HG03108 (cell line): ENCODE results near the gene MAGEB17.
A peak's percentile ranks its signal among the peaks of the same experiment; 100 is the strongest.
"Not testable (repeated sequence)": the region's sequence is repeated elsewhere in the genome, so short reads cannot be mapped to it uniquely, and the experiment has no call there.

Experiments used
- ATAC-seq: cut with Tn5 transposase; IDR thresholded peaks from one replicate; pipeline ENCODE4 v1.9.1; 2021; ENCODE audit warnings: moderate library complexity; ENCODE audit not compliant: unreplicated experiment

MAGEB17 gene, protein sequence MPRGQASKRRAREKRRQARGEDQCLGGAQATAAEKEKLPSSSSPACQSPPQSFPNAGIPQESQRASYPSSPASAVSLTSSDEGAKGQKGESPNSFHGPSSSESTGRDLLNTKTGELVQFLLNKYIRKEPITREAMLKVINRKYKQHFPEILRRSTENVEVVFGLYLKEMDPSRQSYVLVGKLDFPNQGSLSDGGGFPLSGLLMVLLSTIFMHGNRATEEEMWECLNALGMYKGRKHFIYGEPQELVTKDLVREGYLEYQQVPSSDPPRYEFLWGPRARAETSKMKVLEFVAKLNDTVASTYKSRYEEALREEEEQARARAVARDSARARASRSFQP

DNA sequence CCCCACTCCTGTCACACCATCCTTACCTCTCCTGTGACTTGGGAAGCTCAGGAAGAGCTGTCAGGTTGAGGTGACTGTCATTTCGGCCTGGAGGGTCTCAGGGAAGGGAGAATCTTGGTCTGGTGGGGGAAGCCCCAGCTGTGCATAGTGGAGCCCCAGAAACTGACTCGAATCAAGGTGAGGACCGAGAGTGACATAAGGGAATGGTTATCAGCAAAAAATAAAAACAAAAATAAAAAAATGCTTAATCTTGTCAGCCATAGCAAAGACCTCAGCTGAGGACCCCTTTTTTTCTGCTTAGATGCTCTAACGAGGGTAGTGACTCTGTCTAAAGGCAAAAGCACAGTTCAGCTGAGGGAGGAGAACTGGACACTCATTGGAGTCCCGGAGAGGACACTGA, at the start of gene MAGEB17:
Gene MAGEB17, plus strand, starts transcription at position 301 of the 400 bp plus-strand sequence. CDS start 2,902 bp downstream, outside the sequence.
- no peak for ATAC-seq

DNA sequence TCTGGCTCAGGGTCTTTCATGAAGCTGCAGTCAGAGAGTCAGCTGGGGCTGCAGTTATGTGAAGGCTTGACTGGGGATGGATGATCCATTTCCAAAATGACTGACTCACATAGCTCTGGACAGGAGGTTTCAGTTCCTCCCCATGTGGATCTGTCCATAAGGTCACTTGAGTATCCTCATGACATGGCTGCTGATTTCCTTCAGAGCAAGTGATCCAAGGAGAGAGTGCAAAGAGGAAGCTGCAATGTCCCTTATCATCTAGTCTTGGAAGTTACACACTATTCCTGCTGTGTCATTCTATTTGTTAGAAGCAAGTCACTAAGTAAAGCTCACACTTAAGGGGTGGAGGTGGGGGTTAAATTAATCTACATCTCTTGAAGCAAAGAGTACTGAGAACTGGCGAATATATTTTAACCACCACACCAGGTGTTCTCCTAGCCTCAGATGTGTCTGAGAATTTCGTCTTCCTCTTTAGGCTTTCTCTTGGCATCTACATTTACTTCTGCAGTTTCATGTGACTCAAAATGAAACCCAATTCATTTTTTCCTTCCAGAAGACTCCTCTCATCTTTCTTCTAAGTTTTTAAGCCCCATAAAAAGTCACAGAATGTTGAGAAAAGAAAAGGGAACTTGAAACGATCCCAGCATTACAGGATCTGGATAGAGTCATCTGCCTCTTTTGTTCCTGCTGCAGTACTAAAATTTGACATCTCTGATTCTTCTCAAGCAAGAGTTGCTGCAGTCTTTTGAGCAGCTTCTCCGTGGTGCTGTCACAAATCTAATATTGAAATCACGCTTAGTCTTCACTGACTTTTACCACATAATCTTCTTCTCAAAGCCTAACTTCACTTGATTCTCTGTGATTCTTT, 47.7 kb upstream of the MAGEB17 start:
- ATAC-seq: peak; percentile 86

DNA sequence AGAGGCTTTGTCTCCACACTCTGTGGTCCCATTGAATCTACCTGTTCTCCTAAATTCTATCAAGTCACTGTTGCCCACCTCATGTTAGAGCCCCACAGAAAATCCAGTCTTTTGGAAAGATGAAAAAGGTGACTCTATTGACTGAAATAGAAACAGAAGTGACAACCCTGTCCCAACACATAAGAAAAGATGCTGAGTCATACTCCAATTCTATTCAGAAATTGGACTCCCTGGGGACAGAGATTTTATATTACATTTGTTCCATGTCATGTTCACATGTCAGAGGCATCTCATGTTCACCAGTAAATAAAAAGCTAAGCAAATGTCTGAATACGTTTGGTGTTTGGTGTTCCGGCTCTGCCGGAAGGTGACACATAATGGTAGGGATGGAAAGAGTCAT, 46.9 kb upstream of the MAGEB17 start:
- no peak for ATAC-seq

DNA sequence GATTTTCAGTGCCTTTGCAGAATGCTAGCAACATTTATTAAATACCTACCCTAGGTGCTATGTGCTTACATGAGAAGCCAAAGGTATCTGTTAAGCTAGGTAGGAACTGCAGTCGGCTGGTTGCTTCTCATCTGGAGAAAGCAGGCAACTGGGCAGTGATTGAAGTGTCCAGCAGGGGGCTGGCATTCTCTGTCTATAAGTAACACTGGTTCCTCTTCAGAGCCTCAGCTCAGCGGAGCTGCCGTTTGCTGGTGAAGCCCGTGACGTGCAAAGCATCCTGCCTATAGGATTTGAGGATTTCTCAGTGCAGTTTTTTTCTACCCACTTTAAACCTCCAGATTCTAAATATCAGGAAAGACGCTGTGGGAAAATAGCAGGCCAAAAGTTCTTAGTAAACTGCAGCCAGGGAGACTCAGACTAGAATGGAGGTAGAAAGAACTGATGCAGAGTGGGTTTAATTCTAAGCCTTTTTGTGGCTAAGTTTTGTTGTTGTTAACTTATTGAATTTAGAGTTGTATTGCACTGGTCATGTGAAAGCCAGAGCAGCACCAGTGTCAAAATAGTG, 44.0 kb upstream of the MAGEB17 start, which contains the start of gene GRPR:
Gene GRPR, plus strand, starts transcription at position 344 of the 565 bp plus-strand sequence. CDS start 389 bp downstream, outside the sequence.
- ATAC-seq: peak; percentile 54

DNA sequence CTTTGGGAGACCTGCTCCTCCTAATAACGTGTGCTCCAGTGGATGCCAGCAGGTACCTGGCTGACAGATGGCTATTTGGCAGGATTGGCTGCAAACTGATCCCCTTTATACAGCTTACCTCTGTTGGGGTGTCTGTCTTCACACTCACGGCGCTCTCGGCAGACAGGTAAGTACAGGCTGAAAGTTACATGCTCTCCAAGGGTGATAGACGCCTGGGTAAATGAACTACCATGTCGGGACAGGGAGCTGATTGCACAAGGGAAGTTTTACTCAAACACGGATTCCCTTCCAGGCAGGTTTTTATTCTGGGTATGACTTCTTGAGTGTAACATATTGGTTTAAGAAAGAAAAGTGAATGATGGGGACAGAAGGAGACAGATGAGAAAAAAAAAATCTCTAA, 43.1 kb upstream of the MAGEB17 start:
- no peak for ATAC-seq

DNA sequence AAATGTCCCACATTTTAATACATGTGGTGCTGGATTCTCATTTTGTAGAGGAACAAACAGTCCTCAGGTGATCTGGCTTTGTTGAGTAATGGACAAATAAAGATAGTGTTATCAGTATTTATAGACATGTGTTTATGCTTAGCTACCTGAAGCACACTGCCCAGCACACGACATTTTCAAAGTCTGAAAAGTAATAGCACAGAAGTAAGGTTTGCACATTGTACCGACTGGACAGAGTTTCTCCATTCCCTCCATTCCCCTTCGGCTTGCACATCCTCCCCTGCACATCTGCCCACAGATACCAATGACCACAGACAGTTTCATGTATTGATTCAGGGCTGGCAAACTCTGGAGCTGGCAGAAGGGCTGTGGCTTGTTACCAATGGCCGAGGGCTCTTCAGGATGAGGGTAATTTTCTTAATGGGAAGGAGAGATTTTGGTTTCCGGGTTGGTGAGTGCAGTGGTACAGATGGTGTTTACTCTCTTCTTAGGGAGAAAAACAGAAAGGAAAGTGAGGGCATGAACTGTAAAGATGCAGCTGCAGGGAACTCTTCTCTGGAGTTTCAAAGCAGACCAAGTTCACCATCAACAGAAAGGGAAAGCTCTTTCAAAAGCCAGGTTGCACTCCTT, 41.6 kb upstream of the MAGEB17 start:
- no peak for ATAC-seq

DNA sequence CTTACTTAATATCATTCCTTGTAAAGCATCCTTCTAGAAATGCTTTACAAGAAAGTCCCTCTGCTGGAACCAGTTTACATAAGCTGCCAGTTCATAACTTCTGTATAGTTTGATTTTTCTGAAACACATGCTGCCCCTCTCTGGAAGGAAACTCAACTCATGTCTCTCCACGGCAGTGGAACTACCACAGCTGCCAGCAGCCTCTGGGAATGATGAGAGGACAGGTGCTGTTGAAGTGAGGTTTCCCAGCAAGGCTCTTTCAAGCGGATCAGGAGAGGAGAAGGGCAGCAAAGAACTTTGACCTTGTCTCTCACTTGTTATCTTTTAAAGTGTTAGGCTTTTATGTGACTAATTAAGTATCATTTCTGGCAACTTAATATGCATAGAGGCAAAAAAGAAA, 36.6 kb upstream of the MAGEB17 start:
- ATAC-seq: no peak

DNA sequence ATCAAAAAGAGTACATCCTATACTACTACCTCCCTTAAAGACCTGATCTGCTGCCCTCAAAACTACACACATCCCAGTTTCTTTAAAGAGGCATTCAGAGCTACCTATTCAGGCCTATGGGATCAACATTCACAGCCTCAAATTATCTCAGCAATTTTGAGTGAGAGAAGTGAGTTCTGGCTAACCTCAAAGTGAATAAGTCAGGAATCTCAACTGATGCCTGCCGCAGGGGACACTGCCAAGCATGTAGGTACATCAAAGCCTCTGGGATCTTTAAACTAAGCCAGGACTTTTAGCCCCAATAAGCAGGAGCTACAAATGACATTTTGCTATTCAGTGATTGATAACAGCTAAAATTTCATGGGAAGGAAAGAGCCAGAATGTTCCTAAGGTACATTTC, 32.3 kb upstream of the MAGEB17 start:
- ATAC-seq: no peak

DNA sequence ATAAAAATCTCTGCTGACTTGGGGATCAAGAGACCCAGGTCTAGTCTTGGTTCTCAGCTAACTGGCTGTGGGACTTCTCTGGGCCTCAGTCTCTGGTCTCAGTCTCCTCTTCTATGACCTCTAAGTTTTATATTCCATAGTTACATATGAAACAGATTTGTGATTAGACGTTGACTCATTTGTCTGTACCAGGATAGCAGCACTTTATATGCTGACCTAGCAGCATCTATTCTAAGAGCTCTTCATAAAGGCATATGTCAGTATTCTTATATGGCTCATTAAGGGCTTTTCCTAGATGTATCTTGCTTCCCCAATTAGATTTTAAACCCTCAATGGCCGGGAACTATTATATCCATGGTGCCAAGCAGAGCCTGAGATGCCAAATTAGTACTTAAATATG, 31.2 kb upstream of the MAGEB17 start:
- ATAC-seq: no peak

DNA sequence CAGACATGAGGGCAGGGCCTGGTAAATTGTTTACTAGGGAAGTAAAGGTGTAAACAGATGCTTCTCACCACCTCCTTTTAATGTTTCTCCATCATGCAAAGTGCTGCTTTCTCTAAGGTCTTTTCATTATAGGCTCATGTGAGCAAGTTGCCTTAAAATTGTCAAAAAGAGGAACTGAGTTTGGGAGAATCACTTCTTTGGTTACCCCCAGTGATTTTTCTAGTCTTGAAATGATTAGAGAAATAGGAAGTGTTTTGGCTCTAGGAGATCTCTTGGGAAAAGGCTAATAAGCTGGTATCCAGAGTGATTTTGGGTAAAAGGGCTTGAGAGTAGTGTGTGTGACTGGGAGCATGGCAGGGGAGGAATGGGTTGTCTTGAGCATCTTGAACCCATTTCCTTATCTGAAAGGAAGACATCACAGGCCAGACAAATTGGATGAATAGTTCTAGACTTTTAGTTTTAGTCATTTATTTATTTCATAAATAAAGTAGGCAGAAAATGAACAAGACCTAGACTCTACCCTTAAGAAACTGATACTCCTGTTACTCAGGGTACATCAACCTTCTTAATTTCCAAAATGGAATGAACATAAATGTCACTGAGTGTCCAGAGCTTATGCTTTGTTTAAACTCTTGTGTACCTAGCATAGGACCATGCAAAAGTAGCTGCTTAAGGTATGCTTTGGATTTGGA, 29.7 kb upstream of the MAGEB17 start:
- peak; percentile 63 for ATAC-seq

DNA sequence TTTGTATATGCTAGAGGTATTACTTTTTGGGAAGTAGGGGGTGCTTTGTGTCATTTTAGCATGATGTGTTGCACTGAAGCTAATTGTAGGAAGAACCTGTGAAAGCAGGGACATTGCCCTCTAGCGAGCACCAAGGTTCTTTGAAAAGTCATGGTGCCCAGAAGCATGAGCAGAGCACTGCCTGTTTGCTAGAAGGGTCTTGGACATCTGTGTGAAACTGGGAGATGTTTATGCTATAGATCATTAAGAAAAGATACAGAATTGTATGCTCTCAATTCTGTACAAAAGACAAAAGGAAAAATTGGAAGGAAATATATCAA, 29.2 kb upstream of the MAGEB17 start:
- ATAC-seq: no peak

DNA sequence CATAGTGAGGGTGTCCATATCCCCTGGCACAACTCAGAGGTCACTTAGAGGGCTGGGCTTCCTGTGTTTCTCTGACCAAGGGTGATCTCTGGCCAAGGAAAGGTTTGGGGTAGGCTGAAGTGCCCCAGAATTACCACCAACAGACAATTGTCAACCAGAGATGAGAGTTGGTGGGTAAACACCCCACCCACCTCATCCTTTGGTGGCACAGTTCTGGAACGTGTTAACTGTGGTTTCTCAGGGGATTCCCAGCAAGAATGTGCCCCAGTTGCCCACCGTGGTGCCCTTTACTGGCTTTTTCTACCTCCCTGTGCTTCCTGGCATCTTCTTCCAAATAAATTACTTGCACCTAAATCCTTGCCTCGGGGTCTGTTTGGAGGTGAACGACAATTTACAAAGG, 26.8 kb upstream of the MAGEB17 start:
- no peak for ATAC-seq

DNA sequence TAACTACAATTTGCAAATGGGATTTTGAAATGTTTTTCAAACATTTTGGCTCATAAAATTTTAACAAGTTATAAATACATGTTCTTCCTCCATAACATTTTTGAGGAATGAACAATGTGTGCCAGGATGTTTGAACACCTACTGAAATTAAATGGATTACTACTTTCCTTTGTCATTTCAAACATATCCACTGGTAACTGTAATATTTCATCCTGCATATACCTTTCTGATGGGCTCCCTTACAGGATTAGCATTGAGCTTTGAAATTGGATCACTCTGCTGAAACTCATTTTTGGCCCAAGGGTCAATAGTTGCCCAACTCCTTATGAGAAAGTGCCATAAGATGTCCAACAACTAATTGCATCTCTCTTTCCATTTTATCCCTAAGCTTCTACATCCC, 26.3 kb upstream of the MAGEB17 start:
- no peak for ATAC-seq

DNA sequence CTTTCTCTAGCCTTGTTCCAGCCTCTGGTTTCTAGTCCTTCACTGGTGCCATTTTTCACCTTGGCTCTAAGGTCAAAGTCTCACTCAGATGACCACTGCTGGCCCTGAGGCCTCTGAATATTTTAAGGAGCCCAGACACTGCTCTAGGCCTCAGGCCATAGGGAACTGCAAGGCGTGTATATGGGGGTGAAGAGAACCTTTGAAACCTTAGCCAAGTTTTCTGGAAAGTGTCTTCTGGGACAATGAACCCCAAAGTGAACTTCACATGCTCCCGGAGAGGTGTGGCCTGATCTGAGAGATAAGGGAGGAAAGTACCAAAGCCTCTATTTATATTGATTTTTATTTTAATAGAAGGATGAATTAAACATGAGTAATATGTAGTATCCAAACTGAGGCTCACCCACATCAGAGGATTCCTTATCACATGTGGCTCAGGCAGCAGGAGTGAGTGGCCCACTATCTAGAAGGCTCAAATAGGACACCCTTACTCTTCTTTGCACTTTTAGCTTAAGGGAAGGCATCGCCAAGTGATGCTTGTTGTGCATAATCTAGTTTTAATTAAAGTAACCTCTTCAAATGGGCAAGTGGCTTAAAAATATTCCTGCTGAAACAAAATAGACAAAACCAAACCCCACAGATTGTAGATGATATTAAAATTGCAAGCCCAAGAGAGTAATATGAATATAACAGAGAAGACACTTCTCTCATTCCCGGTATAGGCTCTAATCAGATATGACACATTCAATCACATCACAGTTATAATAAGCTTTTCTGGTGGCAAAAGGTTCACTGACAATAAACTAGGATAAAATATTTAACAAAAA, 25.6 kb upstream of the MAGEB17 start:
- ATAC-seq: no peak

DNA sequence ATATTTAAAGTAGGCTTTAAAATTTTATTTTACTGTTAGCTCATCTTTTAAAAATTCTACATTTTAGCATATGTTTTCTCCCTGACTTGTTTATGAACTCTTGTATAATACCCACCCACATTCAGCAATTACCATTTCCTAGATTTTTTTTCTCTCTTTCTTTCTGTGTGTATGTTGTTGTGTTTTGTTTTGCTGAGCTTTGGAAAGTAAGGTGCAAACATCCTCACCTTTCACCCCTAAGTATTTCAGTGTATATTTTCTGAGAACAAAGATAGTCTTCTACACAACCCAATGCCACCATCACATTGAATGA, 25.1 kb upstream of the MAGEB17 start:
- no peak for ATAC-seq

DNA sequence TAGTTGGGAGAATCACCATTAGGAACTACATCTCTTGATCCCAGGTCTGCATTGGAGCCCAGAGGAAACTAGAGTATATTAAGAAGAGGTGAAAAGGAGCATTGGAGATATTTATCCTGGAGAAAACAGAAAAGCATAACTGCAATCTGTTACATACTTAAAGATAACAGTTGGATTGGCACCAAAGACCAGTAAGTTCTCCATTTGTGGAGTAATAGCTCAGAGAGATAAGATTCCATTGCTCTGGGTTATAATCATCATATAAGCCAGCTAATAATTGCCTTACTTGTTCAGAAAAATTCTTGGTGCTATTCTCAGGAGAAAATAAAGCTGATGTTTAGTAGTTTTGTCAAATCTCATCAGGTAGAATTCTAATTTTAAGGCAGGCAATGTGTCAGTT, 23.3 kb upstream of the MAGEB17 start:
- no peak for ATAC-seq

DNA sequence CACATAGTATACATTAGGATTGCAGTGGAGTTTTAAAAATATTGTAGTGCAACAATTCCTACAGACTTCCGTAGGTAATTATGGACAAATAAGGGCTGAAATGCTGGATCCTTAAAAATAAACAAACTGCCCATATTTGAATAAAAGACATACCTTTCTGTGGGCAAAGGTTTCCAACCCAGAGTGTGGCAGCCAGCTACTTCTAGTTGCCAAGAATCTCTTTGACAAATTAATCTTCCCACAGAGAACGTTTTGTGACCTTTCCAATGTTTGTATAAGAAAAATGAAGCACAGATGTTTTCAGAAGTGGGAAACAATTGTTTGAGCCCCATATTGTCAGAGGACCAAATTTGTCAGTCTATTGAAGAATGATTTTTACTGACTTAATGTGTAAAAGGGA, 22.9 kb upstream of the MAGEB17 start:
- ATAC-seq: no peak

DNA sequence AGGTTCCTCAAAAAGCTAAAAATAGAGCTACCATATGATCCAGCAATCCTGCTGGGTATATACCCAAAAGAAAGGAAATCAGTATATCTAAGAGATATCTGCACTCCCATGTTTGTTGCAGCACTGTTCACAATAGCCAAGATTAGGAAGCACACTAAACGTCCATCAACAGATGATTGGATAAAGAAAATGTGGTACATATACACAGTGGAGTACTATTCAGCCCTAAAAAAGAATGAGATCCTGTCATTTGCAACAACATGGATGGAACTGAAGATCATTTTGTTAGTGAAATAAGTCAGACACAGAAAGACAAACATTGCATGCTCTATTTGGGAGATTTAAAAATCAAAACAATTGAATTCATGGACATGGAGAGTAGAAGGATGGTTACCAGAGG, 22.2 kb upstream of the MAGEB17 start:
- ATAC-seq: not testable (repeated sequence)

DNA sequence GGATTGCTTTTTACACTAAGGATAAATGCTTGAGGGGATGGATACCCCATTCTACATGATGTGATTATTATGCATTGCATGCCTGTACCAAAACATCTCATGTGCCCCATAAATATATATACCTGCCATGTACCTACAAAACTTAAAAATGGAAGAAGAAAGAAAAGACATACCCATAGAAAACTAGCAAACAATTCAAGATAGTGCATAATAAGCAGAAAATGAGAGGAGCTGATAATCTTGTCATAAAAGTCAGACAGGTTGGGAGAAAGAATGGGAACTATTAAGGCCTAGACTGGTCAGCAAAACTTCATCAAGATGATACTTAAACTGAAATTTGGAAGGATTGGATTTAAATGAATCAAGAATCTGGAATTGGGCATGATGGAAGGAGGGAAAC, 21.6 kb upstream of the MAGEB17 start:
- ATAC-seq: no peak

DNA sequence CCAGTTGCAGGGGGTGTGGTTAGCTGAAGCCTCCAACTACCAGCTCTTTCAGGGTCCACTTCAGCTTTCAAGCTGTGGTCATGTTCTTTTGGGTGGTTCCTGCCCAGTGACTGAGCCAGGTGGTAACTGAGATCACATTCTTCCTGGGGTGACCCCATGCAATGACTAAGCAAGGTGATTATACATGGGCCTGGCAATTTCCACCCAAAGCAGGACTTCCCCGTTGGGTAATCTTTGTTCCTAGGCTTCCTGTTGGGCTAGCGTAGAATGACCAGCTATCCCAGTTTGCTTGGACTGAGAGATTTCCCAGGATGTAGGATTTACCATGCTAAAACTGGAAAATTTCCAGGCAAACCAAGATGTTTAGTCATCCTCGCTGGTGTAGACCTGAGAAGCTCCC, 18.4 kb upstream of the MAGEB17 start:
- ATAC-seq: no peak
